ENCODE results near the gene PRMT3. TPM values are rescaled to one million over a fixed set of nuclear protein-coding genes. Genes with fewer than 3 reads are reported as not detected.
A peak's percentile ranks its signal among the peaks of the same experiment; 100 is the strongest.
"Not testable (repeated sequence)": the region's sequence is repeated elsewhere in the genome, so short reads cannot be mapped to it uniquely, and the experiment has no call there.

Gene PRMT3
- total RNA-seq (2014; rRNA removed; shearing (Covaris generic)): 46.2 and 49.0 TPM in 2 replicates
- polyA plus RNA-seq (2014; cell fraction: nucleus; rRNA removed): 38.2 and 45.5 TPM in 2 replicates

- peak; percentile 88 for DNase-seq (ENCODE audit: extremely low read depth, low read depth)
Measured at GRCh38 chr11:20387261-20388095, at the start of gene PRMT3. PRMT3 (plus strand) TSS chr11:20387716; CDS start chr11:20387747, 31 bp downstream.

DNA sequence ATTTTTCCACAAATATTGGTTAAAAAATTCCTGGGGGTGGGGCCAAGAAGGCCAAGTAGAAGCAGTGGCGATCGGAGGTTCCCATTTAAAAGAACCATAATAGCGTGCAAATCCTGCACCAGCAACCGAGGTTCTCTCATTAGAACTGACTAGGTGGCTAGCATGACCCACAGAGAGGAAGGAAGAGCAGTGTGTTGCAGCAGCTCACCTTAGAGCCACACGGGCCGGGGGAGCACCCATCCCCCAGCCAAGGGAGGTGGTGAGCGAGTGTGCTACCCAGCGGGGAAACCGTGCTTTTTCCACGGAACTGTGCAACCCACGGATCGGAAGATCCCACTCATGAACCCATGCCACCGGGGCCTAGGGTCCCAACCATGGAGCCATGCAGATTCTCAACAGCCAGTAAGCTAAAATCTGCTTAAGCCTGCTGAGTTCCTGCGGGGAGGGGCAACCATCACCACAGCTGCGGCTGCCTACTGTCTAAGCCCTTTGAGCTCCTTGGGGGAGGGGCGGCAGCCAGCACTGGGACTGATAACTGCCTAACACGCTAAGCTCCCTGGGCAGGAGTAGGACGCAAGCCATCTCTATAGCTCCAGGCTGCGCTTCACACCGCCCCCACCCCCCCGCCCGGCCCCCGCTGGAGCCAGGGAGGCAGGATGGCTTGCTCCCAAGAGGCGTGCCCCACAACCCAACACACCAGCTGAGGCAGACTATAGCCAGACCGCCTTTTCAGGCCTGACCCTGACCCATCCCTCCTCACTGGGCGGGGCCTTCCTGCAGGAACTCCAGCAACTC is 45.0 kb upstream of the PRMT3 start:
- no peak for DNase-seq (ENCODE audit: extremely low read depth, low read depth)

- no peak for DNase-seq (ENCODE audit: extremely low read depth, low read depth)
Measured at GRCh38 chr11:20351136-20351535, 36.4 kb upstream of the PRMT3 start.

DNA sequence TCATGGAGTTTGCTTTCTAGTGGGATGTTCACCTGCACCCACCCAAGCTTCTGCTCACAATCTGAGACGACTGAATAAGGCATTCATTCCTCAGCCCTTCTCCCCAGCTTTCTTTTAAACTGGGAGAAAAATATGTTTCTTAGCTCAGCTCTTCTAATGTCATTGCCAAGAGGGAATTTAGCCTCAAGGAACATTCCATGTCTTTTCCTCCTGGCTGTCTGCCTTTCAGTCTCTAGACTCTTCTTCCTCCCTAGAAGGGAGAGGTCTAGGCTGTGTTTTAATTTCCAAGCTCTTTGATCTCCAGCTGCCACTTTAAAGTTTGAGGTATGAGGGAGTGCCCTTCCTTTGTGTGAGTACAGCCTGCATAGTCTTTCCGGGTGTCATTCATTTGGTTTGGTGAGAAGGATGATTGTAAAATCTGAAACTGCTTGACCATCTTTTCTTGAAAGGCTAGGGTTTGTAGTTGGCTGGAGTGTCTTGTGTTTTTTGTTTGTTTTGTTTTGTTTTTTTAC is 35.7 kb upstream of the PRMT3 start:
- no peak for DNase-seq (ENCODE audit: extremely low read depth, low read depth)

GRCh38 chr11:20353829-20354434 is 33.6 kb upstream of the PRMT3 start:
- DNase-seq (ENCODE audit: extremely low read depth, low read depth): peak; percentile 39

- DNase-seq (ENCODE audit: extremely low read depth, low read depth): no peak
Measured at GRCh38 chr11:20355221-20356219, 32.0 kb upstream of the PRMT3 start.

GRCh38 chr11:20357150-20357549 is 30.4 kb upstream of the PRMT3 start:
- no peak for DNase-seq (ENCODE audit: extremely low read depth, low read depth)

DNA sequence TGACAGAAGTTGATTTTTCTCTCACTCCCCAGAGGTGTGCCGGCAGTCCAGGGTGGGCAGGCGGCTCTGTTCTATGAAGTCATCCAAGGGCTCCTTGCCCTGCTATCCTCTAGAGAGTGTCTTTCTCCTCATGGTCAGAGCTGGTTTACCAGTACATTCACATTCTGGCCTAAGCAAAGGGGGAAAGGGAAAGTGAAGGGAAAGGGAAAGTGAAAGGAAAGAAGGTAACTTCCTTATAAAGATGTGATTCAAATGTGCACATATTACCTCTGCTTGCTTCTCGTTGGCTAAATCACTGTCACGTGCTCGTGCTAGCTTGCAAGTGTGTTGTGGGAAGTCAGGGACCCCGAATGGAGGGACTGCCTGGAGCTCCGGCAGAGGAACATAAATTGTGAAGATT is 26.9 kb upstream of the PRMT3 start:
- no peak for DNase-seq (ENCODE audit: extremely low read depth, low read depth)

GRCh38 chr11:20362481-20362880 is 25.0 kb upstream of the PRMT3 start:
- DNase-seq (ENCODE audit: extremely low read depth, low read depth): no peak

DNA sequence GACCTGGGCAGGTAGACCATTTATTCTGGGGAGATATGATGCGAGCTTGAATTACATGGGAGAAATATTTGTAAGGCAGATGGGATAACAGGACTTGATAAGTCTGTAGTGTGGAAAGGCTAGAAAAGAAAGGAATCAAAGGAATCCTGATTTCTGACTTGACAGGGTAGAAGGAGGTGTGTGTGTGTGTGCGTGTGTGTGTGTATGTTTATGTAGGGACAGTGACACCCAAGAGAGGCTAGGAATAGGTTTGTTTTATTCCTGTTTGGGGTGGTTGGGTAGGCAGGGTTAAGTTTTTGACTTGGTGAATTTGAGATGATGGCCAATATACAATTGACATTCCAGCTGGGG is 24.4 kb upstream of the PRMT3 start:
- DNase-seq (ENCODE audit: extremely low read depth, low read depth): no peak

DNA sequence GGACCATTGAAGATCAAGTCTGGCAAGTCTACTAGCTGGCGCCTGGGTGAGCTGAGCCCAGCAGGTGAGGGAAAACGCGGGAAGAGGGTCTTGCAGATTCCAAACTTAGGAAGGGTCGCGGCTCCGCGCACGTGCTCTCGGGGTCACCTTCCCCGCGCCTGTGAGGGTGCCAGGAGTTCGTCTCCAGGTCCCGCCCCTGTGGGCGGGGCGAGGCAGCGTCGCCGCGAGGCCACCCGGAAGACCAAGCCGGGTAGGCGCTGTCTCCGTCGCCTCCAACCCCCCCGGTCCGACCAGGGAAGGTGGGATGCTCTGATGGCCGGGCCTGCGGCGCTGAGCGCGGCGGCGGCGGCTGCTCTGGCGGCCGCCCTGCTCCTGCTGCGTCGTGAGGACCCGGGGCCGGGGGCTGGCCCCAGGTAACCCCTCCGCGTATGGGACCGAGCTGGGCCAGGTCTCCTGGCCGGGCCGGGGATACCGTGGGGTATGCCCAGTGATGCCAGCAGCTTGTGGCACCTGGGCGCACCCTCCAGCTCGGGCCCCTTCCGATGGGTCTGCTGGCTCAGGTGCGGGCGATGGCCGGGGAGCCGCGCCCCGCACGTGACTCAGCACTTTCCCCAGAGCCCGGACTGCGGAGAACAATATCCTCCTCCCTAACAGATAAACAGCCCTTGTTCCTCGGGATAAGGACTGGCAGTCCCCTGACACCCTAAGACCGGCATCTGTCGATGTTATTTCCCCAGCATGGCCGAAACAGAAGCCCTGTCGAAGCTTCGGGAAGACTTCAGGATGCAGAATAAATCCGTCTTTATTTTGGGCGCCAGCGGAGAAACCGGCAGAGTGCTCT is 23.8 kb upstream of the PRMT3 start, which contains the start of gene HTATIP2:
Gene HTATIP2, plus strand, starts transcription at position 215 of the 841 bp plus-strand sequence. Its CDS starts 524 bp downstream, at position 739.
- DNase-seq (ENCODE audit: extremely low read depth, low read depth): peak; percentile 51

- no peak for DNase-seq (ENCODE audit: extremely low read depth, low read depth)
Measured at GRCh38 chr11:20364341-20364792, 23.1 kb upstream of the PRMT3 start.

DNA sequence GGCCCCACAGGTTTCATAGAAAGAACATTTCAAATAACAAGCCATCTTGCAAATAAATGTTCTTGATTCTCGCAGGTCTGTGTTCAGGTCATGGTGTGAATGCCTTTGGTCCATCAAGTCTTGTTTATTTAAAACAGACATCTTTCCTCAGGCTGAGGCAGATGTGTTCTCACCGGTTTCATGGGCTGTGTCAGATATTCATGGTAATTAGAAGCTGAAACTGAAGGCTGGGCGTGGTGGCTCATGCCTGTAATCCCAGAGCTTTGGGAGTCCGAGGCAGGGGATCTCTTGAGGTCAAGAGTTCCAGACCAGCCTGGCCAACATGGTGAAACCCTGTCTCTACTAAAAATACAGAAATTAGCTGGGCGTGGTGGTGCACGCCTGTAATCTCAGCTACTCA is 22.1 kb upstream of the PRMT3 start:
- not testable (repeated sequence) for DNase-seq (ENCODE audit: extremely low read depth, low read depth)

DNA sequence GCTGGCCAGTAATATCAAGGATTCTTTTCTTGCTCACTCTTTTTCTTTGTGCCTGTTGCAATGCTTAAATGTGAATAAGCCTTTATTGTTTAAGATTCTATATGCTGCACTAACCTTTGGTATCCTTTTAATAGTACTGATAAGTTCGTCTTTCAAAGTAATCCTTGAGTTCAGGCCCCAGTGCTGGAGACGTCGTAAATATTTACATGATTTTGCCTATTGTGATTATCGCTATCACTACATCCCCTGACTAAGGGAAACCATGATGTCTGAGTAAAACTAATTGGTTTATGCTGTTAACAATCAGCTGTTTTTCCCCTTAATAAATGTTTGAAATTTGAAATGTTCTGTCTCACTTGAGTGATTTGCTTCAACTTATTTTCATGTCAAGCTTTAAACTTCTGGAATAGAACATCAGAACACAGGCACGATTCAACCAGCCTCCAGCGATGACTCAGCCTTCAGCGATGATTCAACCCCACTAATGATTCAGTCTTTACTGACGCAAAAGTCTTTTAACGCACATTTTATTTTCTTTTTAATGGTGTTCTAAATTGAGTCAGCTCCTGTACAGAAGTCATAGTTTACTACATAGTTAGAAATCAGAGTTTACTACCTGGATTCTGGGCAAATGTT is 20.1 kb upstream of the PRMT3 start:
- peak; percentile 71 for DNase-seq (ENCODE audit: extremely low read depth, low read depth)

GRCh38 chr11:20368438-20368837 is 19.1 kb upstream of the PRMT3 start:
- DNase-seq (ENCODE audit: extremely low read depth, low read depth): no peak

DNA sequence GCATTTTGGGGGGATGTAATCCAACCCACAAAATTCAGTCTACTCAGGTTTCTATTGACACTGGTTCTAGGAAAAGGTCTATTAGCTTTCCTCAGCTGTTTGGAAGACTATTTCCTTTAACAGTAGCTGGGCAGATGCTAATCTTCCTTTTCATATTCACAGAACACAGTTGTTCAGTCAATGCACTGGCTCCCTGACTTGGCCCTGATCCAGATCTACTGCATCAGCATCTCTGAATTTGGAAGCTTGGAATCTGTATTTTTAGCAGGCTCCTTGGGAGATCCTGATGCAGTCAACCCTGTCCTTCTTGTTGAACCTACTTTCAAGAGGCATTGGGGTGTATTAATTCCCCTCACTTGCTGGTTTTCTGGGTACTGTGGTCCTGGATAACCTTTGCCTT is 17.7 kb upstream of the PRMT3 start:
- DNase-seq (ENCODE audit: extremely low read depth, low read depth): no peak

DNA sequence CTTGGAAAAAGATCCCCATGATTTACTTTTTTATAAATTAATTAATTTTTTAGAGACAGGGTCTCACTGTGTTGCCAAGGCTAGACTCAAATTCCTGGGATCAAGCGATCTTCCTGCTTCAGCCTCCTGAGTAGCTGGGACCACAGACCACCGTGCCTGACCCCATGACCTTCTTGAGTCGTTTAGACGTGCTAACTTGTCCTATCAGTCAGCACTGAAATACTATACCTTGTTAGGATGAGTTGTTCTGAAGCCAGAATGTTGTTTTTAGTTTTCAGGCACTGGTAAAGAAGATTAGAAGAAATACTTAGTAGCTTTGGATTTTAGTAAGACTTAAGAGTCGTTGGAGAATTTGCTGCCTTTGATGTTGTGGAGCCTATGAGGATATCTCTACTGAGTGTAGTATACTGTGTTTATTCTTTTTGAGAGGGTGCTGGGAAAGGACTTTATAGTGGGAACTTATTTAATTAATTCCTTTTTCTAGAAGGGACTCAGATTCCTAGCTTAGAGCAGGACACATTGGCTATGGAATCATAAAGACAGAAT is 15.4 kb upstream of the PRMT3 start:
- no peak for DNase-seq (ENCODE audit: extremely low read depth, low read depth)

DNA sequence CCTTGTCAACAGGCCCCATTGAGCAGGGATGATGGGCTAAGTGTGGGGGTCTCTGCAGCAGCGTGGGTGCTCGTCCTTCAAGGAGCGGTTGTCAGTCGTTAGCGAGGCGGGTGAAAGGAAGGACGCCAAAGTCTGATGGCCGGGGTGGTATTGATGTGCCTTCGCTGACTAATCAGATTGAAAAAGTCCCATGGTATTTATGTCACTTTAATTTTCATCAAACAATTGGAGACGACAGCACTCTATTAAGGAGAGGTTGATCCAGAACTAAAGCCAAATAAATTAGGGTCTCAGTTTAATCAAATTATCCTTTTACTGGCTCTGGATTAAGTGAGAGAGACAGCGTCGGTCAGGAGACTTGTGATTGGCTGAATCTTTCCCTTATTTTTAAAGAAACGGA is 14.4 kb upstream of the PRMT3 start:
- DNase-seq (ENCODE audit: extremely low read depth, low read depth): no peak

All from NCI-H460 (cell line).